HepG2 (cell line): Measurements from ENCODE around the gene PPP1CA. TPM values are rescaled to one million over a fixed set of nuclear protein-coding genes. Genes with fewer than 3 reads are reported as not detected.

Experiments used
- ATAC-seq: fragments of 200-7000 bp; cut with Tn5 transposase; 3 replicates; pipeline ENCODE4 v1.9.1; 2020; ENCODE audit warnings: mild to moderate bottlenecking, moderate library complexity
- BruUV-seq: library from RNA; stranded (reverse); fragments of 400-500 nt; replicated peaks from 2 replicates; lab custom pipeline; 2021; lab: Mats Ljungman, UMichigan
- CTCF ChIA-PET: fragments of 300-600 bp; formaldehyde crosslinking; extraction: SDS; loops from one replicate; lab custom pipeline; 2021; ENCODE audit warnings: low total read pairs, inconsistent platforms, low intra/inter-chr PET ratio; lab: Yijun Ruan, JAX
- POLR2A ChIA-PET: fragments of 350-600 bp; sonication (Branson Sonifier 250); formaldehyde crosslinking; loops from one replicate; lab custom pipeline; 2020; ENCODE audit warnings: antibody characterized with exemption, inconsistent platforms; lab: Yijun Ruan, JAX
- DNase-seq: peaks from one replicate; pipeline ENCODE4 v3.0.0-alpha.2; 2015; ENCODE audit warnings: low spot score
- FAIRE-seq: peaks from 3 replicates; lab custom pipeline; 2011; peaks lifted over from hg19 to GRCh38; lab: Jason Lieb, UNC
- H2AFZ ChIP-seq: one replicate; pipeline ENCODE4 v1.6.1; 2011; ENCODE audit warnings: low read length, inconsistent platforms
- H3K27ac ChIP-seq: fragments of 300-600 bp; 3 replicates; pipeline ENCODE4 v1.8.0; 2011; ENCODE audit warnings: mixed run types, mild to moderate bottlenecking, mixed read lengths, low read length, inconsistent platforms; ENCODE audit not compliant: insufficient read depth; ENCODE audit errors: extremely low read length
- H3K27me3 ChIP-seq, 2 experiments: fragments of 200-600 bp in 1 of 2; 2 replicates in 1 of 2; 3 replicates in 1 of 2; pipeline versions ENCODE4 v1.6.0 to v1.8.0; 2011; ENCODE audit warnings: low read length in 2 of 2, mild to moderate bottlenecking in 2 of 2, moderate library complexity in 2 of 2, inconsistent platforms in 1 of 2; ENCODE audit not compliant: insufficient read depth in 2 of 2, control insufficient read depth in 1 of 2
- H3K36me3 ChIP-seq, 2 experiments: fragments of 200-600 bp in 1 of 2; replicated peaks in 1 of 2; 2 replicates in 1 of 2; 3 replicates in 1 of 2; pipeline versions ENCODE4 v1.5.1 to v1.8.0; 2011; ENCODE audit warnings: low read length in 2 of 2, inconsistent platforms in 1 of 2; ENCODE audit not compliant: insufficient read depth in 2 of 2, control insufficient read depth in 1 of 2
- H3K4me1 ChIP-seq: 2 replicates; pipeline ENCODE4 v1.5.1; 2012; ENCODE audit warnings: low read length, inconsistent platforms; ENCODE audit not compliant: insufficient read depth
- H3K4me2 ChIP-seq: 2 replicates; pipeline ENCODE4 v1.6.0; 2011; ENCODE audit warnings: low read depth, low read length, inconsistent platforms
- H3K4me3 ChIP-seq, 3 experiments: fragments of 200-600 bp in 1 of 3; sonication (generic), shearing (Covaris generic) in 1 of 3; replicated peaks in 1 of 3; 2 replicates each; pipeline ENCODE4 v1.5.1; 2011 to 2016; ENCODE audit warnings: low read length in 3 of 3, inconsistent platforms in 2 of 3, low read depth in 2 of 3, mild to moderate bottlenecking in 2 of 3, control low read depth in 1 of 3, mixed read lengths in 1 of 3; ENCODE audit not compliant: insufficient read depth in 1 of 3
- H3K79me2 ChIP-seq: one replicate; pipeline ENCODE4 v1.6.1; 2011; ENCODE audit warnings: low read length, inconsistent platforms; ENCODE audit not compliant: insufficient read depth
- H3K9ac ChIP-seq: 2 replicates; pipeline ENCODE4 v1.6.0; 2011; ENCODE audit warnings: mild to moderate bottlenecking, low read depth, low read length, inconsistent platforms; ENCODE audit not compliant: insufficient read depth
- H3K9me3 ChIP-seq: 2 replicates; pipeline ENCODE4 v1.5.1; 2012; ENCODE audit warnings: mild to moderate bottlenecking, low read length
- H4K20me1 ChIP-seq: 2 replicates; pipeline ENCODE4 v1.6.0; 2011; ENCODE audit warnings: inconsistent platforms, mild to moderate bottlenecking, low read length, moderate library complexity; ENCODE audit not compliant: insufficient read depth
- ZNF280B ChIP-seq: sonication (generic); formaldehyde crosslinking; IDR thresholded peaks from 2 replicates; pipeline ENCODE4 v1.5.0; 2020; ENCODE audit warnings: missing genetic modification reagents, mild to moderate bottlenecking, borderline replicate concordance
- ZNF687 ChIP-seq: sonication (generic); formaldehyde crosslinking; IDR thresholded peaks from 2 replicates; pipeline ENCODE4 v1.5.1; 2020; ENCODE audit warnings: mild to moderate bottlenecking, missing genetic modification reagents, moderate library complexity
- WGBS: methylation state at CpG from one replicate; pipeline ENCODE4 v1.1.6; 2017; ENCODE audit warnings: low lambda C conversion rate; 5-methylcytosine and 5-hydroxymethylcytosine counted together
- in situ Hi-C: cut with HindIII; loops from 2 replicates; pipeline ENCODE4 v1.10.0; 2017; ENCODE audit warnings: low pct_unique_long_range_greater_than_20kb; ENCODE audit not compliant: extremely low pct_ligation_motif_present
- intact Hi-C: fragments of 100-400 bp; cut with micrococcal nuclease; formaldehyde crosslinking; loops from one replicate; pipeline ENCODE4 v1.10.0; 2022; ENCODE audit not compliant: unreplicated experiment
- polyA plus RNA-seq, 8 experiments: library from polyadenylated mRNA; depleted of rRNA in 3 of 8; stranded (reverse) in 7 of 8; unstranded in 1 of 8; fragments of >200 nt; fragmentation: Illumina TruSeq in 4 of 8; extraction: Trizol in 4 of 8; gene quantifications; 2 replicates each; pipeline versions ENCODE4 v1.2.1 to v1.2.3, GENCODE V29; 2011 to 2016; ENCODE audit warnings: low read depth in 4 of 8, missing spikeins in 1 of 8, mixed read lengths in 1 of 8; ENCODE audit not compliant: insufficient read depth in 1 of 8
- total RNA-seq, 5 experiments: library from RNA; depleted of rRNA; stranded (reverse); fragments of >200 nt; fragmentation: Illumina TruSeq; extraction: Trizol; gene quantifications; 2 replicates each; pipeline ENCODE4 v1.2.3, GENCODE V29; 2016; ENCODE audit warnings: low read depth in 1 of 5

Gene PPP1CA
- total and polyA plus RNA-seq, 2 of the 13 experiments (the other 11 are each of a cell fraction or from before 2014, with no cell fraction given) = 149 to 170 TPM

- H3K4me2 ChIP-seq = peak overlapping the region; percentile 88
- H3K27ac ChIP-seq = peak overlapping the region; percentile 84
- ATAC-seq (no peak), FAIRE-seq (no peak), DNase-seq (no peak)
- H3K4me3 ChIP-seq = peak overlapping the region; percentile 77 to 98 (median 94)
- in situ Hi-C loops (loop anchor here (5.0 kb wide), 2 partner anchors 67 to 107 kb away; partner anchors contain the start of genes CDK2AP2, PITPNM1 and TMEM134), intact Hi-C loops (no loop called here)
- peak overlapping the region; percentile 93 for H3K9ac ChIP-seq
- BruUV-seq = no TSS peak
- POLR2A ChIA-PET = interaction anchor here (0.7 to 6.2 kb wide), 9 partner anchors 8 to 105 kb away, joined by 3 to 81 read pairs (median 14); partner anchors contain the start of genes AIP, CLCF1, PITPNM1 and RAD9A
- TF ChIP-seq ZNF687 (CRISPR knock-in tag) (0 out of 2 replicates have a peak, but pooled peaks have one; percentile 2), ZNF280B (CRISPR knock-in tag) (no peak)
- peaks cover 17 to 27% of the 10 kb centered on the region in 2 experiments; a peak in 4 of 5 replicates for H3K36me3 ChIP-seq
- peaks cover 47% of the 10 kb centered on the region for H3K4me1 ChIP-seq
- no peaks in the 10 kb centered on the region for H3K9me3 ChIP-seq
- H4K20me1 ChIP-seq = peaks cover 3% of the 10 kb centered on the region; the same call in 1 of the 2 replicates
- H3K79me2 ChIP-seq = peaks cover 14% of the 10 kb centered on the region
- no peaks in the 10 kb centered on the region for H3K27me3 ChIP-seq
- CTCF ChIA-PET = no interaction called here
- H2AFZ ChIP-seq = no peak overlapping the region
- 54% methylated on average over 11 of the region's 23 CpGs for WGBS
These were observed 1.3 kb downstream of the PPP1CA start for GRCh38 chr11:67400251-67400941.
